GM18867 (cell line): ENCODE results near the gene NAP1L1.
"Not testable (repeated sequence)": the region's sequence is repeated elsewhere in the genome, so short reads cannot be mapped to it uniquely, and the experiment has no call there.

Source experiments
- ATAC-seq: cut with Tn5 transposase; IDR thresholded peaks from one replicate; pipeline ENCODE4 v1.9.1; 2021; ENCODE audit warnings: mild to moderate bottlenecking, moderate library complexity; ENCODE audit not compliant: unreplicated experiment

Gene NAP1L1

GRCh38 chr12:75994069-75994740, 90.3 kb downstream of the NAP1L1 start:
- ATAC-seq: no peak

DNA sequence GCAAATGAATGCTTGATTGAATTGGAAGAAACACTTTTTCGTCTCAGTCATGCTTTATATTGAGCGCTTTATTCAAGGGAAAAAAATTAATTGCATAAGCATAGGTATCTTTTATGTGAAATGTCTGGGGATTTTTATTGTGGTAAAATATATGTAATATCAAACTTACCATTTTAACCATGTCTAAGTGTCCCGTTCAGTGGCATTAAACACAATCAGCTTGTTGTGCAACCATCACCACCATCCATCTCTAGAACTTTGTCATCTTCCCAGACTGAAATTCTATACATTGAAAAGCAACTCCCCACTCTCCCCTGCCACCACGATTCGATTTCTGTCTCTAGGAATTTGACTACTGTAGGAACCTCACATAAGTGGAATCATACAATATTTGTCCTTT, 92.7 kb downstream of the NAP1L1 start:
- no peak for ATAC-seq

DNA sequence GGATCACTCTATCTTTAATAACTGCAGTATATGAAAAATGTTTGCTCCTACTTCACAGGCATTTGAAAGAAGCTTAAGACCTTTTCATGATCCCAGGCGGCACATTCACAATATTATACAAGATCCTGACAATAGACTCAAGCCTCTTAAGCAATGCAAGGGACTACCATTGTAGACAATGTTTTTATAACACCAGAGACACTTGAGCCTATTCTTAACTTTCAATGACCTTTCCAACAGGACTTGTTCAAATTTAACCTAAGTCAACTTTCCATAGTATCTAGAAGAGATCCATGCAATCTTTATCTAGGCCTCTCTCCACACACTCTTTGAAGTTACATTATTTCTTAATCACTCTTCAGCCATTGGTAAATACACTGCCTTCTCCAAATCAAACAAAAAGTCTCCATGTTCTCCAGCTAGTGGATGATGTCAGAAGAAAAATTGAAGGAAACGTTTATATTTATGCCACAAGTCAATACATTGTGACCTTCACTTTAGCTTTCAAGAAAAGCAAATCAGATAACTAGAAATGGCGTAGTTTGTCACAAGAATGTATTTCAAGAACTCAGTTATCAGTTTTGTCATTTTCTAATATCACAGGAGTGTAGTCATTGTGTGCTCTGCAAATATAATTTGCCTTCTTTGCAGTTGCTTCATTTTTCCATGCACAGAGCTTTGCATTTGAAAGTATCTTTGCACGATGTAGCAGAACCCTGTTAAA, 94.1 kb downstream of the NAP1L1 start:
- no peak for ATAC-seq

DNA sequence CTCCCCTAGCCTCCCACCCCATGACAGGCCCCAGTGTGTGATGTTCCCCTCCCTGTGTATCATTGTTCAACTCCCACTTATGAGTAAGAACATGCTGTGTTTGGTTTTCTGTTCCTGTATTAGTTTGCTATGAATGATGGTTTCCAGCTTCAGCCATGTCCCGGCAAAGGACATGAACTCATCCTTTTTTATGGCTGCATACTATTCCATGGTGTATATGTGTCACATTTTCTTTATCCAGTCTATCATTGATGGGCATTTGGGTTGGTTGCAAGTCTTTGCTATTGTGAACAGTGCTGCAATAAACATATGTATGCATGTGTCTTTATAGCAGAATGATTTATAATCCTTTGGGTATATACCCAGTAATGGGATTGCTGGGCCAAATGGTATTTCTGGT, 96.8 kb downstream of the NAP1L1 start:
- ATAC-seq: not testable (repeated sequence)
